NCI-H1417 treated with DMSO at 0.1 percent for 48 hours (cell line): Measurements from ENCODE around the gene KPNA1.
"Not testable (repeated sequence)": the region's sequence is repeated elsewhere in the genome, so short reads cannot be mapped to it uniquely, and the experiment has no call there.

Experiments used
- DNase-seq: peaks from one replicate; lab custom pipeline; 2025; lab: John Stamatoyannopoulos, UW

KPNA1 gene

GRCh38 chr3:122519693-122520092 is 5.0 kb upstream of the KPNA1 start:
- DNase-seq, result no peak

GRCh38 chr3:122516846-122517360 is 2.2 kb upstream of the KPNA1 start:
- DNase-seq, result no peak

DNA sequence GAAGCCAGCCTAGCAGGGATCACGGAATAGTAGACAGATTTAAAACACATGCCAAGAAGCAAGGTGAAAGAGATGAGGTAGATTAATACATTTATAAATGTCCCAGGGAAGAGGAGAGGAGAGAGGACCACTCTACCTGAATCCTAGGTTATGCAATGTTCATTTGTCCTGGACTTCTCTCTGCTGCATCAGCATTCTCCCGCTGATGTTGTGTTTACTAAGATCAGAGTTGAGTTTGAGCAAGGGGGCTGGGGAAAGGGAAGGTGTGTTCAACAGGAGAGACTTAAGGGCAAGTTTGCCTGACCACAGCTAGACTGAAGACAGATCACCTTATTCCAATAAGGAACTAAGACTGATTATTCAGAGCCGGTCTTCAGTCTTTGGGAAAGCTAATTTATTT is 1.1 kb upstream of the KPNA1 start:
- DNase-seq, result no peak

GRCh38 chr3:122515020-122515468 is 305 bp upstream of the KPNA1 start:
- no peak for DNase-seq

DNA sequence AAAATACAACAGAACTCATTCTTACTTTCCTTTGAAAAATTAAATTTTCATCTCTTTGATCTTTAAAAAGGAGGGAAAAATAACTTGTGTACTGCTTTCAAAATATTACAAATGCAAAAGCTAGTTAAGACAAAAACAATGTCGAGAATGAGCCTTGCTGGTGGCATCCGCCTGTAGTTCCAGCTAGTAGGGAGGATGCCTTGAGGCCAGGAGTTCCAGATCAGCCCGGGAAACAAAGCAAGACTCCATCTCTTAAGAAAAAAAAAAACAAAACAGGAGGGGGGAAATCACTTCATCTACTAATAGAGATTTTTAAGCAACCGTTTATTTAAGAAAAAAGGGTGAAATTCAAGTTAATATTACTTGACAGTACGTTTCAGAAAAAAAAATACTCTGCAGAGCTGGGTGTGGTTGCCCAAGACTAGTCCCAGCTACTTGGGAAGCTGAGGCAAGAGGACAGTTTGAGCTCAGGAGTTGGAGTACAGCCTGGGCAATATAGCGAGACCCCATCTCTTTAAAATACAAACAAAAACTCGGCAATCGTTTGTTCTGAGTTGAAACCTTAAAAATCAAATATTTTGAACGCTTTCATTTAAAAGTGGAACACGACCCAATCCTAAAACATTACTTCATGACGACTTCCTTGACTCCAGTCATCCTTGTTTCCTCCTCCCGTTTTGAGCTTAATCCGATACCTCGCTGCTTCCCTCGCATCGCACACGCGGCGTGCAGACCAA is 1.2 kb downstream of the KPNA1 start:
- DNase-seq, result no peak

DNA sequence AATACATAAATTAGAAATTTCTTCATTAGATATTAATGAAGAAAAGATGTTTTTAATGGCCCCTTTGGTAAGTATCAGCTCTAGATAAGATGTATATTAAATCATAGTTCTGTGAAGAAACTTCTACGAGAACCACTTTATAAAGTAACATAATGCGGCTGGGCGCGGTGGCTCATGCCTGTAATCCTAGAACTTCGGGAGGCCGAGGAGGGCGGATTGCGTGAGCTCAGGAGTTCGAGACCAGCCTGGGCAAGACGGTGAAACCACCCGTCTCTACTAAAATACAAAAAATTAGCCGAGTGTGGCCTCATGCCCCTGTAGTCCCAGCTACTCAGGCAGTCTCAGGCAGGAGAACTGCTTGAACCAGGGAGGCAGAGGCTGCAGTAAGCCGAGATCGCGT is 2.5 kb downstream of the KPNA1 start:
- DNase-seq, result no peak

DNA sequence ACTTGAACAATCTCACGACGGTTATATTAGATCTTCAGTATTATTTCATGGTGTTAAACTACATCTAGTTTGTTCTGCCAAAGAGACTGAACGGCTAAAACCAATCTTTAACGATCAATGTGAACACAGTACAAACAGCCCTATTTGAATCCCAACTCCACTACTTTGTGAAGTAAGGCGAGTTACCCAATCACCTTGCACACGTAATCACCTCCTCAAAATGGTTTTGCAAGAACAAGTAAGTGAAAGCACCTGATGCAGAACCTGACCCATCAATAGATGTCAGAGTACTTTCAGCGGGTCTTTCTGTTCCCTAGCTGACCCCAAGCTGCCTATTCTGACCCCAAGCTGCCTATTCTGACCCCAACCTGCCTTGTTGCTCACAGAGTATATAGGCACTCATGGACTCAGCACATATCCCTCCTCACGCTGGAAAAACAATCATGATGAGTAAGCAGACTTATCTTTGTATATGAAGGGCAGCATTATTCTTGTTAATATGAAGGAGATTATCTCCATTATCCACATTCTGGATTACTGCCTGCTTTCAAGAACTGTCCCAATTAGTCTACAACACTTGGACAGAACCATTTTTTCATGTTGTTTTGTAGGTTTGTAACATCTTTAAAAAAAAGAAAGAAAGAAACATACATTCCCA is 3.7 kb downstream of the KPNA1 start:
- DNase-seq, result no peak

GRCh38 chr3:122508944-122509343 is 5.8 kb downstream of the KPNA1 start:
- DNase-seq, result not testable (repeated sequence)

DNA sequence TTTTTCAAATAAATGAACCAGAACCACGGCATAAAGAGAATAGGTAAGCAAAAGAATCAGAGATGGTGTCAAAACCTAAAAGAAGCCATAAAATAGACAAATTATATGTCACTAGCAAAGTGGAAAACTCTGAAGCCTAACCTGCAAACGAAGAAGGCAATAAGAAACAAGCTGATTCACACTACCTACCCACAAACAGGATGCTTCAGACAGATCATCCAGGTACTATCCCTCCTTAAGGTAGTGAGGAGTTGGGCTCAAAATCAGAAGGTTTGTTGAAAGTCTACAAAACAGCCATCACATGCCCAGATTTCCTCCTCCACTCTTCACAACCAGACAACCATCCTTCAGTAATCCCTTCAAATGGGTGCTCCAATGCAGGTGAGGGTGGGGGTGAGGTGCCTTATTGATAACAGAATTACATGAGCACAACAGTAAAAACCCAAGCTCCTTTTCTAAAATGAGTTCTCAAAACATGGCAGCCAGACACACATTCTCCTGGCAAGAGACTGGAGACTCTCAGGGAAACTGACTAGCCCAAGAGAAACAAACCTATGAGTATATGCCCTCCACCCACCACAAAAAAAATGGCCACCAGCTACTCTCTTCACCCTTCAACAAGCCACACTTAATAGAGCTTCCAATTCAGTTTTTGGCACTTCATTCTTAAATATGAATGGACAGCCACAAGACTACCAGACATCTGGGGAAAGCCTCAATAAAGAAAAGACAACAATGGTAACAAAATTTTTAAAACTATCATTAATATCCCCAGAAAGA is 6.4 kb downstream of the KPNA1 start:
- no peak for DNase-seq

DNA sequence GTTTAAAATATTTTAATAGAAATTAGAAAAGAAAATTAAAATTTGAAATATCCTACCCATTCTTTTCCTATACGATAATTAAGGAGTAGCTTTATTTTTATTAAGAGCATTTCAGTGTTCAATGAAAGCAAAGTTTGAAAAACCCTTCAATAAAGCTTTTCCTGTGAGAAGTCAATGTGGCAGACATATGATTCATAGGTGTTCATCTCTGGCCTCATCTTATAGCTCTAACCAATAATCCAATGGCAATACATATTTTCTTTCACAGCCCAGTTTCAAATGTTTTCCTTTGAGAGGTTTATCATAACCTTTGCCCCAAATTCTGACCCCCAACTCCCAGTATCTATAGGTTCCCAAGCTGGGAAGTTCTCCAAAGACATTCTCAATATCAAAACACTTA is 8.3 kb downstream of the KPNA1 start:
- DNase-seq, result no peak

- no peak for DNase-seq
Observed at GRCh38 chr3:122505676-122506075, 9.1 kb downstream of the KPNA1 start.

GRCh38 chr3:122502941-122503340 is 11.8 kb downstream of the KPNA1 start:
- no peak for DNase-seq

DNA sequence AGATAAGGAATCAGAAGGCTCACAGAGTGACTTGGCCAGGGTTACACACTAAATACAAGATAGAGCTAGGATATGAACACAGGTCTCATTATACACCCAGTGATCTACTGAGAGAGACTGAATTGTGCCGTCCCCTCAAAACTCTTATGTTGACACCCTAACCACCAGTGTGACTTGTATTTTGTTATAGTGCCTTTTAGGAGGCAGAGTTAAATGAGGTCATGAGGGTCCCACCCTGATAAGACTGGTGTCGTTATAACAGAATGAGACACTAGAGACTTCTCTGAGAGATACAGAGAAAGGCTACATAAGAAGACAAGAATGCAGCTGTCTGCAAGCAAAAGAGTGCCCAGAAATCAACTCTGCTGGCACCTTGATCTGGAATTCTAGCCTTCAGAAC is 12.6 kb downstream of the KPNA1 start:
- DNase-seq, result no peak

DNA sequence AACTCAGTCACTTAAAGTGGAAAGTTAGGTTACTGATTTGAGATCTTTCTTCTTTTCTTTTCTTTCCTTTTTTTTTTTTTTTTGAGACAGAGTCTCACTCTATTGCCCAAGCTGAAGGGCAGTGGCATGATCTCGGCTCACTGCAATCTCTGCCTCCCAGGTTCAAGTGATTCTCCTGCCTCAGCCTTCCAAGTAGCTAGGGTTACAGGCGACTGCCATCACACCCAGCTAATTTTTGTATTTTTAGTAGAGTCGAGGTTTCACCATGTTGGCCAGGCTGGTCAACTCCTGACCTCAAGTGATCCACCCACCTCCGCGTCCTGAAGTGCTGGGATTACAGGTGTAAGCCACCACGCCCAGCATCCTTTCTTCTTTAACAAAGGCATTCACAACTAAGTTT is 13.8 kb downstream of the KPNA1 start:
- not testable (repeated sequence) for DNase-seq

DNA sequence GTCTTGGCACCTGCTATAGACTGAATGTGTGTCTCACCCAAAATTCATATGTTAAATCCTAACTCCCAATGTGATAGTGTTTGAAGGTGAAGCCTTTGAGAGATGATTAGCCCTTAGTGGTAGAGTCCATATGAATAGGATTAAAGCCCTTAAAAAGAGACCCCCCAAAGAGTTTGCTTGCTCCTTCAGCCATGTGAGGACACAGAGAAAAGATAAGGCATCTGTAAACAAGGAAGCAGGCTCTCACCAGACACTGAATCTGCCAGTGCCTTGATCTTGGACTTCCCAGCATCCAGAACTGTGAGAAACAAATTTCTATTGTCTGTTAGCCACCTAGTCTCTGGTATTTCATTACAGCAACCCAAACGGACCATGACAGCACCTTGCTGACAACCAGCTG is 16.6 kb downstream of the KPNA1 start:
- DNase-seq, result no peak

GRCh38 chr3:122497425-122497824 is 17.3 kb downstream of the KPNA1 start:
- DNase-seq, result no peak

DNA sequence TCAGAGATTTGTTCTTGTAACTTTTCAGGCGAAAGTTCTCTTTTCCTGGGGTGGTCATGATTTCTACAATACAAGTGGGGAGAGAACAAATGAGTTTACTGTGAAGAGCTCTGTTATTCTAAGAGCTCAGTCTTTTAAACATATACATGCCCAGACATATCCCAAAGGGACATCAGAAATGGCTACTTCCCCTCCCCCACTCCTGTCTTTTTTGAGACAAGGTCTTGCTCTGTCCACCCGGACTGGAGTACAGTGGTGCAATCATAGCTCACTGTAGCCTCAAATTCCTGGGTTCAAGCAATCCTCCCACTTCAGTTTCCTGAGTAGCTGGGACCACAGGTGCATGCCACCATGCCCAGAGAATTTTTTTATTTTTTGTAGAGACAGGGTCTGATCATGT is 18.2 kb downstream of the KPNA1 start:
- no peak for DNase-seq

DNA sequence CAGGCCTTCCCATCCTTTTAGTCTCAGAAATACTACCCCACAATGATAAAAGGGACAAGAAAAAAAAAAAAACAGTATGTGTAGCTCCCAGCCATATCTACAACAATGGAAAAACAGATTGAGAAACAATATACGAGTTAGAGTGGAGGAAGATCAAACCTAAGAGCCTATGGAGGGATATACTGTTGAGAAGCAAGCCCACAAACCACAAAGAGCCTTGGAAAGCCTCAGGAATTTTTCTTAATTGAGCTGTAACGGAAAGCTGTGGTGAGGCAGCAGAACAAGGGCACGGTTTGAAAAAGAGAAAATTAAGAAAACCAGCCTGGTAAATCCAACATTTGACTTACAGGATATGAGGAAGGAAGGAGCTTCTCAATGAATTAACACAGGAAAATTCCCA is 21.4 kb downstream of the KPNA1 start:
- no peak for DNase-seq

DNA sequence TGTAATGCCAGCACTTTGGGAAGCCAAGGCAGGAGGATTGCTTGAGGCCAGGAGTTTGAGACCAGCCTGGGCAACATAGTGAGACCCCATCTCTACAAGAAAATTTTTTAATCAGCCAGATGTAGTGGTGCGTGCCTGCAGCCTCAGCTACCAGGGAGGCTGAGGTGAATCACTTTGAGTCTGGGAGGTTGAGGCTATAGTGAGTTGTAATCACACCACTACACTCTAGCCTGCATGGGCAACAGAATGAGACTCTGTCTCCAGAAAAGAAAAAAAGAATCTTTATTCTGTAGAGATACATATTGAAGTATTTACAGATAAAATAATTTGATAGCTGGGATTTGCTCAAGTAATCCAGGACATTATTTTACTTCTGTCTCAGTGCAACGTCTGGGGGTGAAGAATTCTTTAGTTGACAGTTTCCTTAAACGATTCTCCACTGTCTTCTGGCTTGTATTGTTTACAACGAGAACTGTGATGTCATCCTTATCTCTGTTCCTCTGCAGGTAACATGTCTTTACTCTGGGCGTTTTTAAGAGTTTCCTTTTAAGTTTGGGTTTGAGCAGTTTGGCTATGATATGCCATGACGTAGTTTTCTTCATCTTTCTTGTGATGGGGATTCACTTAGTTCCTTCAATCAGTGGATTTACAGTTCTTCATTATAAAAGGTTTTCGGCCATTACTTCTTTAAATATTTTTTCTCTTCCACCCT is 26.3 kb downstream of the KPNA1 start:
- no peak for DNase-seq

DNA sequence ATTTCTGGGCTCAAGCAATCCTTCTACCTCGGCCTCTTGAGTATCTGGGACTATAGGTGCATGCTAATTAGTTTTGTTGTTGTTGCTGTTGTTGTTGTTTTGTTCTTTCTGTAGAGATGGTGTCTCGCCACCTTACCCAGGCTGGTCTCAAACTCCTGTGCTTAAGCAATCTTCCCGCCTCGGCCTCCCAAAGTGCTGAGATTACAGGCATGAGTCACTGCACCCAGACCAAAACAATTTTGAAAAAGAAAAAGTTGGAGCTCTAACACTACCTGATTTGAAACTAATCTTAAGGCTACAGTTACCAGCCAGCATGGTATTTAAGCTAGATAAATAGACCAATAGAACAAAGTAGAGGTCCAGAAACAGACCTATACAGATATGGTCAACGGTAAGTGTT is 29.8 kb downstream of the KPNA1 start:
- no peak for DNase-seq

- no peak for DNase-seq
Observed at GRCh38 chr3:122481390-122481789, 33.3 kb downstream of the KPNA1 start.

DNA sequence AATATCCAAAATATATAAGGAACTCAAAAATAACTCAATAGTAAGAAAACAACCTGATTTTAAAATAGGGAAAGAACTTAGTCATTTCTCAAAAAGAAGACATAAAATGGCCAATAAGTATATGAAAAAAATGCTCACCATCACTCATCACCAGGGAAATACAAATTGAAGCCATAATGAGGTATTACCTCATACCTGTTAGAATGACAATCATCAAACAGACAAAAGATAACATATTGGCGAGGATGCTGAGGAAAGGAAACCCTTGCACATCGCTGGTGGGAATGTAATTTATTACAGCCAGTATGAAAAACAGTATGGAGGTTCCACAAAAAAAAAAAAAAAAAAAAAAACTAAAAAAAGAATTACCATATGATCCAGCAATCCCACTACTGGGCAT is 38.2 kb downstream of the KPNA1 start:
- DNase-seq, result no peak
